ENCODE measurements around the gene ZNF75A. TPM values are rescaled to one million over a fixed set of nuclear protein-coding genes. Genes with fewer than 3 reads are reported as not detected.

ZNF75A gene
- total and polyA plus RNA-seq, 3 donors from 2014 or later: 29.5 to 66.3 (median 50.9) TPM

GRCh38 chr16:3355589-3355988, 50.3 kb downstream of the ZNF75A start, which contains the start of gene OR2C1:
TSS of gene OR2C1 (plus strand) at chr16:3355889. CDS start at chr16:3355941, 52 bp downstream.
- Histone ChIP-seq H3K27ac (no peak within 1 kb of the TSS), H3K36me3 (ENCODE audit: low read depth, missing control alignments) (no peaks in the 10 kb centered on the region), H3K9me3 (no peaks in the 10 kb centered on the region), H3K4me1 (no peaks in the 10 kb centered on the region), H3K27me3 (no peaks in the 10 kb centered on the region), H3K4me3 (no peak within 1 kb of the TSS)
- no peak for TF ChIP-seq POLR2A (IDR thresholded peaks at IDR 0.05)
- TF ChIP-seq CTCF (IDR thresholded peaks at IDR 0.05): no peak
- 79 to 81% methylated on average over 3 of the region's 3 CpGs for WGBS, 2 donors
- intact Hi-C loops (cut with DNase I; ENCODE audit: low total_unique reads): no loop called here
- DNase-seq: no peak

- Histone ChIP-seq H3K36me3 (ENCODE audit: low read depth, missing control alignments) (no peaks in the 10 kb centered on the region), H3K4me1 (no peaks in the 10 kb centered on the region), H3K27ac (no peak overlapping the region), H3K9me3 (no peaks in the 10 kb centered on the region), H3K4me3 (no peak overlapping the region), H3K27me3 (no peaks in the 10 kb centered on the region)
- TF ChIP-seq POLR2A (IDR thresholded peaks at IDR 0.05) (no peak), CTCF (IDR thresholded peaks at IDR 0.05) (no peak)
- DNase-seq: no peak
- intact Hi-C loops (cut with DNase I; ENCODE audit: low total_unique reads): no loop called here
- 83 to 92% methylated on average over 10 of the region's 10 CpGs for WGBS, 2 donors
These were observed 50.8 kb downstream of the ZNF75A start for GRCh38 chr16:3356118-3356517.

- 3 to 23% methylated on average over 1 of the region's 1 CpG for WGBS, 2 donors
- TF ChIP-seq CTCF (IDR thresholded peaks at IDR 0.05) (no peak), POLR2A (IDR thresholded peaks at IDR 0.05) (no peak)
- intact Hi-C loops (cut with DNase I; ENCODE audit: low total_unique reads): no loop called here
- no peak for DNase-seq
- no peak overlapping the region for H3K27ac ChIP-seq
- no peak overlapping the region for H3K4me3 ChIP-seq
- H3K36me3 ChIP-seq (ENCODE audit: low read depth, missing control alignments): no peaks in the 10 kb centered on the region
- H3K9me3 ChIP-seq: no peaks in the 10 kb centered on the region
- no peaks in the 10 kb centered on the region for H3K27me3 ChIP-seq
- no peaks in the 10 kb centered on the region for H3K4me1 ChIP-seq
These were observed 53.6 kb downstream of the ZNF75A start for GRCh38 chr16:3358871-3359270.

GRCh38 chr16:3362931-3363330, 57.6 kb downstream of the ZNF75A start:
- H3K4me3 ChIP-seq: no peak overlapping the region
- no peaks in the 10 kb centered on the region for H3K4me1 ChIP-seq
- no peak for TF ChIP-seq CTCF (IDR thresholded peaks at IDR 0.05)
- no peak for TF ChIP-seq POLR2A (IDR thresholded peaks at IDR 0.05)
- no peaks in the 10 kb centered on the region for H3K36me3 ChIP-seq (ENCODE audit: low read depth, missing control alignments)
- no peaks in the 10 kb centered on the region for H3K27me3 ChIP-seq
- H3K9me3 ChIP-seq: no peaks in the 10 kb centered on the region
- intact Hi-C loops (cut with DNase I; ENCODE audit: low total_unique reads): no loop called here
- H3K27ac ChIP-seq: no peak overlapping the region
- DNase-seq: no peak

- H3K27me3 ChIP-seq: no peaks in the 10 kb centered on the region
- WGBS, 2 donors: 68 to 75% methylated on average over 7 of the region's 7 CpGs
- H3K36me3 ChIP-seq (ENCODE audit: low read depth, missing control alignments): no peaks in the 10 kb centered on the region
- no peak overlapping the region for H3K27ac ChIP-seq
- no peak for DNase-seq
- no peaks in the 10 kb centered on the region for H3K4me1 ChIP-seq
- intact Hi-C loops (cut with DNase I; ENCODE audit: low total_unique reads): no loop called here
- H3K9me3 ChIP-seq: no peaks in the 10 kb centered on the region
- TF ChIP-seq CTCF (IDR thresholded peaks at IDR 0.05) (no peak), POLR2A (IDR thresholded peaks at IDR 0.05) (no peak)
- no peak overlapping the region for H3K4me3 ChIP-seq
These were observed 58.5 kb downstream of the ZNF75A start for GRCh38 chr16:3363793-3364192.
